GM13976 (cell line): ENCODE results near the gene CSN1S1.

Source experiments
- DNase-seq: peaks from one replicate; pipeline ENCODE4 v3.0.0; 2012; ENCODE audit warnings: low spot score
- in situ Hi-C: fragments of 300-500 bp; cut with MboI; formaldehyde crosslinking; loops from one replicate; pipeline ENCODE4 v1.12.0; 2022; ENCODE audit warnings: low sequenced_read_pairs, mixed read lengths, inconsistent platforms; ENCODE audit not compliant: unreplicated experiment
- TF ChIP-seq, protein P1 (sequence below): IDR thresholded peaks from 2 replicates; pipeline ENCODE4 v1.5.1; 2012; ENCODE audit warnings: borderline replicate concordance, mild to moderate bottlenecking; ENCODE audit not compliant: insufficient read depth; ENCODE audit errors: extremely low read depth, missing control alignments, control extremely low read depth

CSN1S1 gene, protein sequence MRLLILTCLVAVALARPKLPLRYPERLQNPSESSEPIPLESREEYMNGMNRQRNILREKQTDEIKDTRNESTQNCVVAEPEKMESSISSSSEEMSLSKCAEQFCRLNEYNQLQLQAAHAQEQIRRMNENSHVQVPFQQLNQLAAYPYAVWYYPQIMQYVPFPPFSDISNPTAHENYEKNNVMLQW

DNA sequence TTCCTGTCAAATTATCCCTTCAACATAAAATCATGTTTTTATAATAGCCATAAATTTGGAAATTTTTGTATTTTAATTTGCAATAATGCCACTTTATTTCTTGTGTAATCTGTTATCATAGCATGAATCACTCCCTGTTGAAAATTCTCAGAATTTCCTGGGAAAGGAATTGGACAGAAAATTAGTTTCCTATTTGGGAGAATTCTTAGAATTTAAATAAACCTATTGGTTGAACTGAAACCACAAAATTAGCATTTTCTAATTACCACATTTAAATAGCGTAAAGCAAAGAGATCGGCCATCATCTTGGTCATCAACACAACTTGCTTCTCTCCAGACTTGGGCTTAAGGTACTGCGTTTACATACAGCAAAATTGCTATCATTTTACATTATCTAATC lies at the start of gene CSN1S1:
Gene CSN1S1 (plus strand): TSS at position 301 of the 400 bp plus-strand sequence. CDS start 1,488 bp downstream, outside the sequence.
- in situ Hi-C loops, result no loop called here
- no peak for DNase-seq
- TF ChIP-seq, protein P1, sequence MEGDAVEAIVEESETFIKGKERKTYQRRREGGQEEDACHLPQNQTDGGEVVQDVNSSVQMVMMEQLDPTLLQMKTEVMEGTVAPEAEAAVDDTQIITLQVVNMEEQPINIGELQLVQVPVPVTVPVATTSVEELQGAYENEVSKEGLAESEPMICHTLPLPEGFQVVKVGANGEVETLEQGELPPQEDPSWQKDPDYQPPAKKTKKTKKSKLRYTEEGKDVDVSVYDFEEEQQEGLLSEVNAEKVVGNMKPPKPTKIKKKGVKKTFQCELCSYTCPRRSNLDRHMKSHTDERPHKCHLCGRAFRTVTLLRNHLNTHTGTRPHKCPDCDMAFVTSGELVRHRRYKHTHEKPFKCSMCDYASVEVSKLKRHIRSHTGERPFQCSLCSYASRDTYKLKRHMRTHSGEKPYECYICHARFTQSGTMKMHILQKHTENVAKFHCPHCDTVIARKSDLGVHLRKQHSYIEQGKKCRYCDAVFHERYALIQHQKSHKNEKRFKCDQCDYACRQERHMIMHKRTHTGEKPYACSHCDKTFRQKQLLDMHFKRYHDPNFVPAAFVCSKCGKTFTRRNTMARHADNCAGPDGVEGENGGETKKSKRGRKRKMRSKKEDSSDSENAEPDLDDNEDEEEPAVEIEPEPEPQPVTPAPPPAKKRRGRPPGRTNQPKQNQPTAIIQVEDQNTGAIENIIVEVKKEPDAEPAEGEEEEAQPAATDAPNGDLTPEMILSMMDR, result no peak

DNA sequence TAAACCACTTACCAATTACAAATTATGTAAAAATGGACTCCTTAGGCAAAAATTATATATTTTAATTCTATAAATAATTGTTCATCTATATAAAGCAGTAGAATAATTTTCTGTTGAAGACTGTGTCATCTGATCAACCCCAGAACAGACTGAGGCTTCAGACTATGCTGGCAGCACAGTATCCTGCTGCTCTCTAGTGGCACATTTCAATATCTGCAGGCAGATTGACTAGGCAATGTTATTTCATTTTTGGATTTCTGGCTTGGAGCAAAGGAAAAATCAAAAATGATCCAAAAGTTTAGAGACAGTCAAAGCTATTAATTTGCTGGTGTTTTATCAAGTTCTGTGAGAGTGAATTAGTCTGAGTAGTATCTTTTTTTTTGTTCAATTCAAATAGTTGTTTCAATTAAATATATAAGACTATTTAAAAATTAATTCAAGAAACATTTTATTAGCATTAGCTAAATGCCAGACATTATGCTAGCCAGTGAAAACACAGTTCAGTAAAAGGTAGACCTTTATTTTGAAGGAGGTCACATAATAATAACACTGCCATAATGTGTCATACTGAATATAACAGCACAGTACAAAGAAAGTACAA lies 49.6 kb upstream of the CSN1S1 start:
- in situ Hi-C loops, result loop anchor here (10.0 kb wide), 1 partner anchor 176 kb away; no protein-coding TSS in a partner anchor

DNA sequence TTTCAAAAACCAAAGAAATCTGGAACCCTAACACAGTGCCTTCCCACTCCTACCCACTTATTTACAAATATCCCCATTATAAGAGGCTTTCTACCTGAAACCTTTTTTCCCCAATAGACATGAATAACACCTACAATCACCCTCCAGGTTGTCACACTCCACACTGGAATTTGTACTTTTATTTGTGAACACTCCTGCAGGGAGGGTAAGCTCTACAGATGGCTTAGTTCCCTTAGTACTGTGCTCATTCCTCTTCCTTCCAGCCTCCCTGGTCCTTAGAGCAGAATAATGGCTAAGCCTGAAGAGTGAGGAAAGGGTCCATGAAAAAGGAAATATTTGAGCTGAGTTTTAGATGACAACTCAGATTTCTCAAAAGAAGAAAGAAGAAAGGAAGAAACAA lies 48.7 kb upstream of the CSN1S1 start:
- TF ChIP-seq, protein P1, result no peak
- no peak for DNase-seq
- in situ Hi-C loops, result loop anchor here (10.0 kb wide), 1 partner anchor 177 kb away; no protein-coding TSS in a partner anchor

More for the DNA sequence above, 49.6 kb upstream of the CSN1S1 start:
- no peak for DNase-seq
- TF ChIP-seq, protein P1, result peak; percentile 63

DNA sequence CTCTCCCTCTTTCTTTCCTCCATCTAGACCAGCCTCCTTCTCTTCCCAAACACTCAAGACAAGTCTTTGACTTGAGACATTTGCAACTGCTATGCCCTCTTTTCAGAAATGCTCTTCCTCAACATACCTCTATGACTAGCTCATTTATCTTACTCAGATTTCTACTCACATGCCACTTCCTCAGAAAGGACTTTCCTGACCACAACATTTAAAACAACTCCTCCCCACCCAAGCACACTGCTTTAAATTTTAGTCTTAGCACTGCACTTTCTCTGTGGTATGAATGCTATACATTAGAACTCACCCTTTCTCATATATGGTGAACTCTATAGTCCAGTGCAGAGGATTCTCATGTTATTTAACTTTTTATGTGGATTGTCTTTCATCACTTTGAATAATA lies 42.5 kb upstream of the CSN1S1 start:
- TF ChIP-seq, protein P1, result no peak
- in situ Hi-C loops, result loop anchor here (10.0 kb wide), 1 partner anchor 184 kb away; no protein-coding TSS in a partner anchor
- no peak for DNase-seq

DNA sequence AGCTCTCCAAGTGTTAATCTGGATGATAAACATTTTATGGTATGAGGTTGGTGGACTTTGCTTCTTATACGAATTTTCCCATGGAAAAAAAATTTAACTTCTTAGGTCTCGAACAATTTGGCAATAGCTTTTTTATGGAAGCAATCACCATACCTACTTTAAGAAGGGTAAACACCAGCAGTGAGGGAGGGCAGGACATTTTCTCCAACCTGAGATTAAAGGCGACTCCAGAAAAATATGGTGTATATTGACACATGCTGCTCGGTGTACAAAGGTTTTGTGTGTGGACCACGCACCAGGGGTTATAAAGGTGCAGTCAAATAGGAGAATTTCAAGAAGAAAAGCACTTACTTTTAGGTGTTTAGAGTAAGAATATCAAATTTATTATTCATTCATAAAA lies 36.7 kb upstream of the CSN1S1 start:
- in situ Hi-C loops, result no loop called here
- DNase-seq, result no peak
- TF ChIP-seq, protein P1, result no peak

DNA sequence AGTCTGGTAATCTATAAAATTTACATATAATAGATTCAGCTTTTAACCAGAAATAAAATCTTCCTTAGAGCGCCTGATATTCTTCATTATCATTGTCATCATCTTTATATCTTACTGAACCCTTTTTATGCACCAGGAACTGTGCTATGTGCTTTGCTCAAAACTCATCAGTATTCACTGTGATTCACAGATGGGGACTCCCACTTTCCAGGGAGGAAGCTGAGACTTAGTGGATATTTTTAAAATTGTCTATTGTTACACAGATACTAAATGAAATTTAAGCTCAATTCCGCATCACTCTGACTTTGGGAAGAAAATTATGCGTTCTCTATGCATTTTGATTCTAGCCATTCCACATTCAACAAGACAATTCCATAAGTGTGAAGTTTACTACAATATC lies 36.1 kb upstream of the CSN1S1 start:
- DNase-seq, result no peak
- in situ Hi-C loops, result no loop called here
- TF ChIP-seq, protein P1, result no peak
